ELR (cell line): ENCODE results near the gene CAMSAP1.
A peak's percentile ranks its signal among the peaks of the same experiment; 100 is the strongest.

Source experiments
- DNase-seq: peaks from one replicate; pipeline ENCODE4 v3.0.0-alpha.2; 2015; ENCODE audit warnings: low read depth

The CAMSAP1 gene

DNA sequence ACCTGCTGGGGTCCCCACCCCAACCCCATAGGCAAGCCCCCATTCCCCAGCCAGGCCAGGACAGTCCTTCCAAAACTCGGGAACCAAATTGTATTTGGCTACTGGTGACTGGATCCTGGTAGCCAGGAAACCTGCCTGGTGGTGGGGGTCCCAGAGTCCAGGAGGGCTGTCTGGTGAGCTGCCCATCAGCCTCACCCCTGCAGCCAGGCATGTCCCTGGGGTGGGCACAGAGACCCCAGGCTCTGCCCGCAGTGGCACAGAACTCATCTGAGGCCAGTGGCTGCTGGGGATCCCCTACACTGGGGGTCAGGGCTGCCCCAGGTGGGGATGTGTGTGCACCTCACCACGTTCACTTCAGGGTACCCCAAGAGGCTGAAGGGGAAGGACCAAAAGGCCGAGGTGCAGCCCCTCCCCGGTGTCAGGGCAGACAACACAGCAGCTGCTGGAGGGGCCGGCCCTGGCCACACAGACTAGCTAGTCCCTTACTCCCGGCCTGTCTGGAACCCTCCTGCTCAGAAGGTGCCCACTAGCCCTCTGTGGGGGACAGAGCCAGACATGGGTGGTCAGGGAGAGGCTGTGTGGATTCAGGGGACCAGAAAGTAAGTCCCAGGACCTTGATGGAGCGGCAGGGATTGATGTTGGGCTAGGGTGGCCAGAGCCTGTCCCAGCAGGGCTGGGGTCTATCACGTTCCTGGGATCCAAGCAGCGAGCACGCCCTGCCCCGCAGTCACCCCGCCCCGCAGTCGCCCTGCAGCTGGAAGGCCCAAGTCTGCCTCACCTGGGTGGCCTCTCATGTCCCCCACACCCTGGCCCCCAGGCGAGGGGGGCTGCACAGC lies 113.9 kb downstream of the CAMSAP1 start:
- no peak for DNase-seq

DNA sequence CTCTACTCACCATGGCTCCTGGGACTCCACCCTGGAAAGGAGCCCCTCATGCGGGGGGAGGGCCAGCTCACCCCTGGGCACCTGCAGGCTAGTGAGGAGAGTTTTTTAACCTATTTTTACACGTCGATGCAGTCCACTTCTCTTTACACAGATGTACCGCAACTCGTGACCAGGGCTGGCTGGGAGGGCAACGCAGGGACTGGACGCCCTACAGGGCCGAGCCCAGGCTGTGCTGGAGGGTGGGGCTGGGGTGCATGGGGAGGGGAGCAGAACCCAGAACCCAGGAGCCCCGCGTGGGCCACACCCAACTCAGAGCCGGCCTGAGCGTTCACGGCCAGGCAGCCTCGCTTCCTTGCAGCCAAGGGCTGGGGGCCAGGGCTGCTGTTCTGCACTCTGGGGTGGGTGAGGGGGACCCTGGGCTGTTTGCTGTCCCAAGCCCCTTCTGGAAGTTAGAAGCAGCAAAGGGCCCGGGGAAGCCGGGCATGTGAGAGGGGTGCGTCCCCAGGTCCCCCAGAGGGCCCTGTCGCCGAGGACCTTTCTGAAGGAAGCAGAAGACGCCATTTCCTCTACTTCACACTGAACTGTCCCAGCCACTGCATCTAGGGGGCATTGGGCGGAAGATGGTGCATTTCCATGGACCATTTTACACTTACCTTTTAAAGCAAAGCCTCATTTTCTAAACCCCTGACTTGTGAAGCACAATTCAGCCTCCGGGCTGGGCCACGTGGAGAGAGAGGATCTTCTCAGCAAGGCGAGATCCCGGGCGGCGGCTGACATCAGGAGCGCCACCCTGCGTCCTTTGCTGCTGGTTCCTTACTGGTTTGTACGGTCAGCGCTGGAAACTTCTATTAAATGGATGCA lies 114.8 kb downstream of the CAMSAP1 start:
- no peak for DNase-seq

DNA sequence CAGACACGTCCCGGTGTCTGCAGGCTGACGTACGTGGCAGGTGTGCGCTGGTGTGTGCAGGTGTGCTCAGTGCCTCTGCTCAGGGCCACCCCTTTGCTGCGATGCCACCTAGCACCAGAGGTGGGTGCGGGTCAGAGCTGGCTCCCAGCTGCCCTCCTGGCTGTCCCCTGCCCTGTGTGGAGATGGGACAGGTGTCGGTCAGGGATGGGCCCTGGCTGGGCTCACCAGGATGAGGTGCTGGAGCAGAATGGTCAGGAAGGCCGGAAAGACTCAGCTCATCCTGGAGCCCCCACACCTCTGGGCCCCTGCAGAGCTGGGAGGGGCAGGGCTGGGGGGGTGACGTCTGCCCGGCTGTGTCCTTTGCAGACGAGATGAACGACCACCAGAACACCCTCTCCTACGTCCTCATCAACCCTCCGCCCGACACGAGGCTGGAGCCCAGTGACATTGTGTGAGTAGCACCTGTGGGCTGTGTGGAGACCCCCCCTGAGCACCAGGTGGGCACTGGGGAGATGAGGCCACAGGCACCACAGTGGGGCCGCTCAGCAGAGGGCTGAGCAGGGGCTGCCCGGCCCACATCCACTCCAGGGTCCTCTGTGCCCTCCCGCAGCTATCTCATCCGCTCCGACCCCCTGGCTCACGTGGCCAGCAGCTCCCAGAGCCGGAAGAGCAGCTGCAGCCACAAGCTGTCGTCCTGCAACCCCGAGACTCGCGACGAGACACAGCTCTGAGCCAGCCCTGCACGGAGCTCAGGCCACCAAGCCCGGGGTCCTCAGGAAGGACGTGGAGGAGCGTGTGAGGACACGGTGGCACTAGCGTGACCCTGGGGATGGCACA lies 115.7 kb downstream of the CAMSAP1 start:
- no peak for DNase-seq

DNA sequence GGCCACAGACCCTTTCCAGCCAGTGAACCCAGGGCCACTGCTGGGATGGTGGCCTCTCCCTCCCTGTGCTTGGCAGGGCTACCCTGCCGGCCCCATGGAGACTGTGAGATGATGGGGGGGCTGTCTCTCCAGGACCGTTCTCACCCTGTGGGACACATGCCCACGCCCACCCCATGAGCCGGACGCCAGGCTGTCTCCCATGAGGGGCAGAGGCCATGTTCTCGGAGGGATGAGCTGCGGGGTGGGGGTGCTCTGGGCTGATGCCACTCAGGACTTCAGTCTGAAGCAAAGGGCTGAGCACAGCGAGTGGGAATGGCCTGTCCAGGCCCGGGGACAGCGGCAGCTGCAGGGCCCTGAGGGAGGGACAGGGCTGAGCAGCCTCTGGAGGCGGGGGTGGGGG lies 116.5 kb downstream of the CAMSAP1 start:
- no peak for DNase-seq

DNA sequence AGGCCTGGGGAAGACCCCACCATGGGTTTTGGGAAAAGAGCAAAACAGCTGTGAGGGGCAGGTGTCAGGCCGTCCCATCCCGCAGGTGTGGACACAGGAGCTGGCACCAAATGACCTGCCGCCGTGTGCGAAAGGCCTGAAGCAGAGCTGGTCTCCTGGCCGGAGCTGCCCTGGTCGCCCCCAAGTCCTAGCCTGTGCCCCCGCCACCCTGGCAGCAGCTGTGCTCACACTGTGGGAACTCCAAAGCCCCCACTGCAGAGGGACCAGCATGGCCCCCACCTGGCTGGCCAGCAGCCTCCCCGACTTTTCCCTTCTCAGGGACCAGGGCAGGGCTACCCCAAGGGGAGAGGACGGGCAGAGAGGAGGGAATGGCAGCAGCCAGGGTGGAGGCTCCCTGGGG lies 117.0 kb downstream of the CAMSAP1 start:
- DNase-seq: no peak

DNA sequence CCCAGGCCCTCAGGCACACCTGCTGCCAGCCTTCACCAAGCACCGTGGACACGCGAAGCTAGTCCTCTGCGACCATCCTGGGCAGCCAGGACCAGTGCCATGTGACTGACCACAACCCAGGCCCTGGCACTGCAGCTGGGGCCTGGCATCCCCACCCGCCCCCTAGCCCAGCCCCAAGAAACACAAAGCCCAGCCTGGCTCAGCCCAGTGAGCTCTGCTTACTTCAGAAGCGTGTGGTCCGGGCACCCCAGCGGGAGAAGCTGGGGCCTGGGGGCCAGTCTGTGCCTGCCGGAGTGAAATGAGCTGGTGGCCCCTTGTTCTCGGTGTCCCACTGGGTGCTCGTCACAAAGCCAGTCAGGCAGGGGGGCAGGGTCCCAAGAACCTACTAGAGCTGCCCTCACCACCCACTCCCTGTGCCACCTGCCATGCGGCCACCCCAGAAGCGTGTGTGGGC lies 117.5 kb downstream of the CAMSAP1 start:
- DNase-seq: no peak

DNA sequence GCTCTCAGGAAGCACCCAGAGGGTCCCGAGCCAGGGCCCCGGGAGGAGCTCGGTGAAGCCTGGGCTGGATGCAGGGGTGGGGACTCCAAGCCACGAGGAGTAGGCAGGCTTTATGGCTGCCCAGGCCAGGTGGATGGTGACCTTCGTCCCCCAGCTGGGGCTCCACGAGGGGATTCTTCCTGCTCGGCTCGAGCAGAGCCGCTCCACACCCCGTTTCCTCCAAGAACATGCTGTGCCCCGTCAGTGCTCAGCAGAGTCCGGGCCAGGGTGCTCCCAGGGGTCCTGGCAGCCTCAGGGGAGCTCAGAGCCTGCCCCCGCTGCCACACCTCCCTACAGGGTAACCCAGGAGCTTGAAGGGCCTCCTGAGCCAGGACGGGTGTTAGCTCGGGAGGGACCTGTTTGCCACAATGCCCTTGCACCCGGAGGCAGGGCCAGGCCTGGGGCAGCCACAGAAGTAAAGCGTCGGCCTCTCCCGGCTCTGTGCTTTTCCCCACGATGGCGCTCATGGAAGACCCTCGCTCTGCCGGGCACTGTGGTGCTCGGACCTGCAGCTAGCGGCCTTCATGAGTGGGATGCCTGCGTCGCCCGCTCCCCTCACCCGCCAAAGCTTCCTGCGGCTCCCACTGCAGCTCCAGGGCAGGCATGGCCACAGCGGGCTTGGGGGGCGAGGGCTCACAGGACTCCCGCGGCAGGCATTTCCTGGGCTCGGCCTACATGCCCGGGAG lies 118.6 kb downstream of the CAMSAP1 start:
- no peak for DNase-seq

DNA sequence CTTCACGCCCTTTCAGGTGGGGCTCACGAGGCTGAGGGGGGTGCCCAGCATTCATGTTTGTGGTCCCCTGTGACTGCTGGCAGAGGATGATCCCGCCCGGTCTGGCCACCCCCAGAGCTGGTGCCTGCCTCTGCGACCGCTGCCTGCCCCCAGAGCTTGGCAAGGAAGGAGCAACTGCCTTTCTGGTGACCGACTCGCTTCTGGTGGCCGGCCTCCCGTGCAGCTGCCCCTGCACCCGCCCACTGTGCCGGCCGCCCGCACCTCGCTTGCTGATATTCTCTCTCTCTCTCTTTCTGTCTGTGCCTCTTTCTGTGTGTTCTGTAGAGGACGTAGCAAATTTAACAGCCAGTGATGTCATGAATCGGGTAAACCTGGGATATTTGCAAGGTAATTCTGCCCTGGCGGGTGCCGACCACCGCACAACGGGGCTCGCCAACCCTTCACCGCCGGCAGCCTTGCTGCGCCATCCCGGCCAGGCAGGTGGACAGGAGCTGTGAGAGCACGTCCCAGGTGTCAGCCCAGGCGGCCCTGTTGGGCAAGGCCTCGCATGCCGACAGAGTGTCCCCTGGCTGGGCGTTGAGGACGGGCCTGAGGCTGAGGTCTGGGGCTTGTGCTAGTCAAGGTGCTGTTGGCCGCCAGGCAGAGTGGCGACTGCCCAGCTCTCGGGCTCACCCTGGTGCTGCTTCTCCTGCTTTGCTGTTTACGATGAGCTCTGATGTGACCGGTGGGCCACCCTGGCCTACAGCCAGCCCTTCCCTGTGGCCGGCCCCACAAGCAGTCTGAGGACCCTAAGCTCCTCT lies 119.4 kb downstream of the CAMSAP1 start:
- DNase-seq: no peak

DNA sequence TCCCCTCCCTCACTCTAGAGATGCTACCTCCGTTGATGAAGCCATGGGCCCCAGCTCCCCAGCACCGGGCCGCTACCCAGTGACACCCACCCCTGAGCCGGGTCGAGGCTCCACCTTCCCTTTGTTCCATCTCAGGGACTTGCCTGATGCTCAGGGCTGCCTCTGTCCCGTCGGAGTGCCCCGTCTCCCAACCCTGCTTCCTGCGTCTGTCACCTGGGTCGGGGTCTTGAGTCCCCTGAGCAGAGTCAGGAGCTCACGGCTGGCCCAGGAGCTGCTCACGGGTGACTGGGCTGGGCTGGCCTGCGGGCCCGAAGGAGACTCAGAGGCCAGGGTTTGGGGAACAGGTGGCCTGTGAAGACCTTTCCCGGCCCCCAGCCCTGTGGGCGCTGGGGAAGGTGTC lies 120.0 kb downstream of the CAMSAP1 start:
- no peak for DNase-seq

DNA sequence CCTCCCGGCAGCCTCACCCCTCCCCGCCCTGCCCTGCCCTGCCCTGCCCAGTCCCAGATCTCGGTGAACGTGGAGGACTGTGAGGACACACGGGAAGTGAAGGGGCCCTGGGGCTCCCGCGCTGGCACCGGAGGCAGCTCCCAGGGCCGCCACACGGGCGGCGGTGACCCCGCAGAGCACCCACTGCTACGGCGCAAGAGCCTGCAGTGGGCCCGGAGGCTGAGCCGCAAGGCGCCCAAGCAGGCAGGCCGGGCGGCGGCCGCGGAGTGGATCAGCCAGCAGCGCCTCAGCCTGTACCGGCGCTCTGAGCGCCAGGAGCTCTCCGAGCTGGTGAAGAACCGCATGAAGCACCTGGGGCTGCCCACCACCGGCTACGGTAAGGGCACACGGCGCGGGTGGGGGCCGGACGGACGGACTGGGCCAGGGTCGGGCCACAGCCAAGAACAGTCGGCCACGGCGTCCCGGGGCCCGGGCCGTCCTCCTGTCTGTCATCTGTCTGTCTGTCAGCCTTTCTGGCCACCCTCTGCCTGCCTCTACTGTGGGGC lies 121.1 kb downstream of the CAMSAP1 start:
- no peak for DNase-seq

DNA sequence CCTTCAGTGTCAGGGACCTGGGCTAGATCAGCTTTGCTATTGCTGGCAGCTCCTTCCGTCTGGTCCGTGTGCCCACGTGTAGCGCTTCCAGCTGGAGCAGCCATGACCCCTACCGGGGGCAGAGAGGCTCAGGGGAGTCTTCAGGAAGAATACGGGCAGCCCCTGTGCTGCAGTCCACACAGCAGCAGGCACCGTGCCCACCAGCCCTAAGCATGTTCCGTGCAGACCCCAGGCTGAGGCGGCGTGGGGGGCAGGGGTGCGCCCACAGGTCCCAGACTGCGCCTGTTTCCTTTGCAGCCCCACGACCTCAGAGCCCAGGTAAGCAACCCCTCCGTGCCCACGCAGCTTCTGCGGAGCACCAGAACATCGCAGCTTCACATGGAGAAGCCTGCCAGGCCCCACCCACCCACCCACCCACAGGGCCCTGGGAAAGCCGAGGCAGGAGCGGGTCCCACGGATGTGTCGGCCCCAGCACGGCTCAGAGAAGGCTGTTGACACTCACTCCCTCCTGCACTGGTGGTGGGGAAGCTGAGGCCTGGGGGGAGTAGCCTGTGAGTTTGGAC lies 122.3 kb downstream of the CAMSAP1 start:
- DNase-seq: no peak

DNA sequence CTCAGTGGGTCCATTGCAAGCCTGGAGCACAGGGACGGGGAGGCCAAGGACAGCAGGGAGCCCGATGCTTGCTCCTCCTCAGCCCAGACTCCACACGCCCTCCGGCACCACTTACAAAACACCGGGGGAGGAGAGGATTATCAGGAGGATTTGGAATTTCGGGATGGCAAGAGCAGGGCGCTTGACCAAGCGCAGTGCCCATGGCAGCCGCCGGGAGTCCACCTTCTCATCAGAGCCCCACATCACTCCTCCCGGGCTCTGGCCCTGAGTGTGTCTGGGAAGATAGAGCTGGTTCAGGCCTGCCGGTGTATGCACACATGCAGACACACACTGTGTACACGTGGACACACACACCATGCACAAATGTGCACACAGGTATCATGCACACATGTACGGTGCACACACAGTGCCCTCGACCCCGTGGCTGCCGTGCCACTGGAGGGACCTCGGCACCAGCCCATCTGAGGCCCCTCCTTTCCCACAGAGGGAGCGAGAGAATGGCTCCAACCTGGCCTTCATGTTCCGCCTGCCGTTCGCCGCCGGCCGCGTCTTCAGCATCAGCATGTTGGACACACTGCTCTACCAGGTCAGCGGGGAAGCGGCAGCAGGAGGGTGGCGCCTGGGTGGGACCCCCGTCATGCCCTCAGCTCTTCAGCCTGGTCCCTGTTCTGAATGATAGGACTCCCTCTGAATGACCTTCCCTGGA lies 123.7 kb downstream of the CAMSAP1 start:
- peak; percentile 10 for DNase-seq

DNA sequence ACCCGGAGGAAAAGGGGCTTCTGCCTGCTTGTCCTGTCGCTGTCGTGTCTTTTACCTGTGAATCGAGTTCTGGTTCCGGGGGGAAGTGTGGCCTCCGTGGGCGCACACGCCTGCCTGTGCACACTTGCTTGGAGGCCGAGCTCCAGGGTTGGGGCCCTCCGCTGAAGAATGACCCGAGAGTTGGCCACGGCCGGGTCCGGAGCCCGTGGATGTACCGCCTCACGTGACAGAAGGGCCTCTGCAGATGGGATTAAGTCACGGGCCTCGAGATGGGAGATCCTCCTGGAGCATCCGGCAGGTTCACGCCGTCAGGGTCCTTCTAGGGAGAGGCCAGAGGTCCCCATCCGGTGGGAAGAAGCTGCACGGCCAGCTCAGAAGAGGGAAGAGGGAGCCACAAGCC lies 124.4 kb downstream of the CAMSAP1 start:
- no peak for DNase-seq

DNA sequence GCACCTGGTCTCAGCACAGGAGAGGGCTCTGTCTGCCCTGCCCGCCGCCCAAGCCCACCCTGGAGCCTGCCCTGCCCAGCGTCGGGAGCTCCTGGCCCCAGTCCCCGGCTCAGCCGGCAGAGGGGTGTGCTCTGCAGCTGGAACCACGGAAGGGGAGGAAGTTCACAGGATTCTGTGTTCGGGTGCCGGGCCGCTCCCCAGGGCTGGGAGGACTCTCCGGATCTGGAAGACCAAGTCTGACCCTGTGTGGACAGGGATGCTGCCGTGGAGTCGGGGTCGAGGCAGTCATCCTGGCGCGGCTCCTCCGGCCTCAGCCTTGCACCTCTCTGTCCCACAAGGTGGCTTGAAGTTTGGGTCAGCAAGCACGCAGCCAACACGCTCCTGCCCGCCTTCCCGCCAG lies 126.7 kb downstream of the CAMSAP1 start:
- DNase-seq: no peak

DNA sequence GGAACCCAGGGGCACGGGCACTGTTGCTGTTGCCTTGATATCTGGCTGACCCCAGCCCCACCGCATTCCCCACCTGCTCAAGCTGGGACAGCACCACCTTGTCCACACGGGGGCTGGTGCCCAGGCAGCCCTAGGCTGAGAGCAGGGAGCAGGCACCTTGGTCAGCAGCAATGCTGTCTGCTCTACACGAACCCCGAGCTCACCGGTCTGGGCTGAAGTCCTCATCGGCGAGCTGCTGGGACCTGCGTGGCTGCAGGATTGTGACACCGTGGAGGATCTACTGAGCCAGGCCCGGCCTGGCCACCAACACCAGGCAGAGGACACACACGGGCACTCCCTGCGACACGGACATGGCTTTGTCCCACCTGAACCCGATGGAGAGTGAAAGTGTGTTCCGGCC lies 127.3 kb downstream of the CAMSAP1 start:
- DNase-seq: no peak

DNA sequence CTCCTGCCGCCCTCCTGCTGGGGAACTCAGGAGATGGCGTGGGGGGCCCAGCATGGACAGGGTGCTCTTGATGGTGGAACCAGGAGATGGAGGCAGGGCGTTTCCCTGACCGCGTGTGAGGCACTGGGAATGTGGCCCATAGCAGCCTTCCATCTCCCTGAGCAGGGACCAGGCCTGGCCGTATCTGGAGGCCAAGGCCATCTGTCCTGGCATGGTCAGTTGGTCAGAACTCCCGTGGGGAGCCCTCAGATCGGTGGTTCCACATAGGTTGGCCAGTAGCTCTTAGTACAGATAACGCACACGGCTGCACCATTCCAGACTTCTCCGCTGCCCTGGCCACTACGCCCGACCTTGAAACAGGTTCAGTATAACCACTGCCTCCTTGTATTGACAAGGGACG lies 127.8 kb downstream of the CAMSAP1 start:
- no peak for DNase-seq

DNA sequence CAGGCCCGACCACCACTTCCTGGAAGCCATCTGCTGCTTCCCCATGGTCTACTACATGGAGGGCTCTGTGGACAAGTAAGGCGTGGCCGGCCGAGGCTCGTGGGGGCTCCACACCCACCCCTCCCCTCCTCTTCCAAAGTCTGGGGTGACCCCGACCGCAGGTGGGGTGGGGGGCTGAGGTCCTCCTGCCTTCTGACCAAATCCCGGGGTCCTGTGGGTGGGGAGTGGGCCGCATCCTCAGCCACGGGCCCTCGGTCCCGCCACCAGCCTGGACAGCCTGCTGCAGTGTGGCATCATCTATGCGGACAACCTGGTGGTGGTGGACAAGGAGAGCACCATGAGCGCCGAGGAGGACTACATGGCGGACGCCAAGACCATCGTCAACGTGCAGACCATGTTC lies 128.9 kb downstream of the CAMSAP1 start:
- DNase-seq: no peak

DNA sequence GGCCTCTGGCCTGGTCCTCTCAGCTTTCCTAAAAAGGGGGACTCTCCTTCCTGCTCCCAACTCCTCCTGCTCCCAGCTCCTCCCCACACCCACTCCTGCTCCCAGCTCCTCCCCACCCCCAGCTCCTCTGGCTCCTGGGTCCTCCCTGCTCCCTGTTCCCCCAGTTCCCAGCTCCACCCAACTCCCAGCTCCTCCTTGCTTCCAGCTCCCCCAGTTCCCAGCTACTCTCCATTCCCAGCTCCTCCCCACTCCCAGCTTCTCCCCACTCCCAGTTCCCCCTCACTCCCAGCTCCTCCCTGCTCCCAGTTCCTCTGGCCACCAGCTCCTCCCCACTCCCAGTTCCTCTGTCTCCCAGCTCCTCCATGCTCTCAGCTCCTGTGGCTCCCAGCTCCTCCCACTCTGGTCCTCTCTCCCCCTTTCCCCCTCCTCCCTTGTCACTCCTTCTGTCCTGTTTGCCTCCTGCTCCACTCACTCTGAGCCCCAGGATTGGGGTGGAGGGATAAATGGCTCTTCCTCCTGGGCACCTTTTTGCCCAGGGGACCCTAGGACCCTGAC lies 129.6 kb downstream of the CAMSAP1 start:
- no peak for DNase-seq
